Liver (tissue), 3 donors: ENCODE measurements around the gene NRK.

Source experiments
- ATF3 ChIP-seq: IDR thresholded peaks from 2 replicates; pipeline ENCODE4 v1.6.1; 2016; ENCODE audit warnings: antibody characterized with exemption
- CTCF ChIP-seq: fragments of 150-350 bp; IDR thresholded peaks from 2 replicates; pipeline ENCODE4 v1.5.1; 2017; ENCODE audit warnings: improper control_type of control experiment, low read depth, low read length; ENCODE audit not compliant: missing input control
- FOXA2 ChIP-seq: IDR thresholded peaks from 2 replicates; pipeline ENCODE4 v1.6.1; 2016; ENCODE audit warnings: antibody characterized with exemption
- GABPA ChIP-seq, 2 donors: IDR thresholded peaks in 1 of 2; conservative IDR thresholded peaks in 1 of 2; 2 replicates each; pipeline ENCODE4 v1.6.1; 2016; ENCODE audit warnings: antibody characterized with exemption in 2 of 2, mild to moderate bottlenecking in 1 of 2, moderate library complexity in 1 of 2
- RAD21 ChIP-seq, 2 donors: IDR thresholded peaks; 2 replicates each; pipeline ENCODE4 v1.6.1; 2016; ENCODE audit warnings: antibody characterized with exemption in 2 of 2, mild to moderate bottlenecking in 2 of 2
- YY1 ChIP-seq: IDR thresholded peaks from 2 replicates; pipeline ENCODE4 v1.6.1; 2016; ENCODE audit warnings: antibody characterized with exemption, mild to moderate bottlenecking
- donor health status: healthy.
- donor health status: healthy.

- TF ChIP-seq CTCF (no peak), RAD21 (IDR thresholded peaks at IDR 0.05) (no peak), FOXA2 (no peak), GABPA (IDR thresholded peaks at IDR 0.05 in 1 of 2, conservative IDR thresholded peaks at IDR 0.05 in 1 of 2) (no peak), ATF3 (no peak), YY1 (no peak)
These were observed 60.4 kb downstream of the NRK start for GRCh38 chrX:105882581-105883275.
